Brain microvascular endothelial cell (primary cell): ENCODE results near the gene USP15.

Experiments
- DNase-seq: peaks from one replicate; pipeline ENCODE4 v3.0.0-alpha.2; 2020
- H3K27ac ChIP-seq: fragments of 250-450 bp; sonication (Bioruptor Pico); 2 replicates; pipeline ENCODE4 v1.5.1; 2020; ENCODE audit warnings: mild to moderate bottlenecking, moderate library complexity
- H3K27me3 ChIP-seq: fragments of 250-450 bp; sonication (Bioruptor Pico); replicated peaks from 2 replicates; pipeline ENCODE4 v1.5.1; 2020; ENCODE audit warnings: mild to moderate bottlenecking
- H3K36me3 ChIP-seq: fragments of 250-450 bp; sonication (Bioruptor Pico); replicated peaks from 2 replicates; pipeline ENCODE4 v1.5.1; 2020; ENCODE audit warnings: mild to moderate bottlenecking
- H3K4me3 ChIP-seq: 2 replicates; pipeline ENCODE4 v1.5.1; 2011; ENCODE audit warnings: low read depth, mild to moderate bottlenecking, control low read depth, low read length, moderate library complexity
- CTCF ChIP-seq: IDR thresholded peaks from 2 replicates; pipeline ENCODE4 v1.5.1; 2011; ENCODE audit warnings: low read depth, mild to moderate bottlenecking, moderate library complexity, low read length, control low read depth, inconsistent platforms; ENCODE audit errors: missing control alignments
- in situ Hi-C: cut with HindIII; loops from 2 replicates; pipeline ENCODE4 v1.10.0; 2017; ENCODE audit warnings: low sequenced_read_pairs, low pct_ligation_motif_present

The USP15 gene

GRCh38 chr12:62371661-62372060 lies 111.5 kb downstream of the USP15 start:
- no peak for DNase-seq
- H3K27me3 ChIP-seq, result no peaks in the 10 kb centered on the region
- H3K4me3 ChIP-seq, result no peak overlapping the region
- no peak overlapping the region for H3K27ac ChIP-seq
- in situ Hi-C loops, result no loop called here
- no peak for TF ChIP-seq CTCF
- no peaks in the 10 kb centered on the region for H3K36me3 ChIP-seq

DNA sequence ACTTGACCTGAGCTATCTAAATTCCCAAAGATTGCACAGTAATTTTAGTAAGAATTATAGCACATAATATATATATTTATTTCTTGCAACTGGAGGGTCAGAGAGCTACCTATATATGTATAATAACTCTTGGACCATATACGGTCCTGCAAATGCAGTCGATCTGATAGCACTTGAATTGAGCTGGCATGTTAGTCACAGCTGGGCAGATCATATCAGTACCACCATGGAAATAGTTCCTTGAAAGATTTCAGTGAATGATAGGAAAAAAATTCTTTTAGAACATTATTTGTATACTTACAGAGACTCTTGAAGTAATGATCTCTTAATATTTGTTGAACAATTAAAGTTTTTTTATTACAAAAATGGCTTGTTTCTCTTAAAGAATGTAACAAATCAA lies 111.9 kb downstream of the USP15 start:
- no peak for DNase-seq
- no peak overlapping the region for H3K27ac ChIP-seq
- in situ Hi-C loops, result no loop called here
- H3K27me3 ChIP-seq, result no peaks in the 10 kb centered on the region
- no peaks in the 10 kb centered on the region for H3K36me3 ChIP-seq
- no peak overlapping the region for H3K4me3 ChIP-seq
- no peak for TF ChIP-seq CTCF

- in situ Hi-C loops, result no loop called here
- no peak for DNase-seq
Observed at GRCh38 chr12:62372825-62373224, 112.6 kb downstream of the USP15 start.

DNA sequence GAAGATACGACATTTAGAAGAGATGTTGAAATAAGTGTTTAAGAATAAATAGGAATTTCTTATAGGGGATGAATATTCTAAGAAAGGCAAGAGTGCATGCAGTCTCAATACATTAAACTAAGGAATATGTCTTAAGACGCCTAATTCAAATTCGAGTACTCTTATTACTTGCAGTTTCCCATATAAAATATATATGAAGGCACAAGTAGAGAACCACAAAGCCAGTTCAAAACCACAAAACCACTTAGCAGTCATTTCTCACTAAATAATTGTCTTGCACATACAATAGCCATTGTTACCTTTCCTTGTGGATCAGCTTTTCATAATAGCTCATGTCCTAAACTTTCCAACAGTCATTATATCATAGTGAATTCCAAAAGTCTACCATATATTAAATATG lies 115.4 kb downstream of the USP15 start:
- Histone ChIP-seq H3K27me3 (no peaks in the 10 kb centered on the region), H3K27ac (no peak overlapping the region), H3K36me3 (no peaks in the 10 kb centered on the region), H3K4me3 (no peak overlapping the region)
- no peak for DNase-seq
- in situ Hi-C loops, result no loop called here
- TF ChIP-seq CTCF, result no peak

More at GRCh38 chr12:62372825-62373224, 112.6 kb downstream of the USP15 start:
- Histone ChIP-seq H3K36me3 (no peaks in the 10 kb centered on the region), H3K27me3 (no peaks in the 10 kb centered on the region), H3K27ac (no peak overlapping the region), H3K4me3 (no peak overlapping the region)
- TF ChIP-seq CTCF, result no peak

DNA sequence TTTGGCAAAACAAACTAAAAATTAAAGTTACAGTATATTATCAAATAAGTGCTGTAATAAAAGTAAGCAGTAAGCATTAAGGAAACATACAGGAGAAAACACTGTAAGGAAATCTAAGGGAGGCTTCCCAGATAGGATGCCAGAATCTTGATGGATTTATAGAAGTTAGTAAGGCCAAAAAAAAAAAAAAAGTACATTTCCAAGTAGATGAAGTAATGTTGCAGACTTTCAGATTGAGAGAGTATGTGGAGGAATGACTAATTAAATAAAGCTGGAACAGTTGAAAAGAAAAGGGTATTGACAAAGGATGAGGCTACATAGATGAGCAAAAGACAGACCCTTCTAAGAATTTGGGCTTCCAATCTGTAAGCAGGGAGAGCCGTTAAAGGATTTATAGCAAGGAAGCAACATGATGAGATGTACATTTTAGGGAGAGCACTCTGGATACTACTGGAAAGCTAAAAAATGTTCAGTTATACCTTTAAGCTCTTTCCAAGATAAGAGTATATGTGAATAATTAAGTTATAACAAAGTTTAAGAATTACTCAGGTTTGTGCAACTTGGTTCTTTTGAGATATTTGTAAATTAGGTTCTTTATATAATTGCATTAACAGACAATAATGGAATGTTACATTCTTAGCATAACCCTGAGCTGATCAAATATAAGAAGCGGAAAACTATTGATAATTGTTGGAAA lies 119.0 kb downstream of the USP15 start:
- no peak for TF ChIP-seq CTCF
- in situ Hi-C loops, result no loop called here
- H3K36me3 ChIP-seq, result peaks cover 3% of the 10 kb centered on the region
- no peak overlapping the region for H3K4me3 ChIP-seq
- DNase-seq, result no peak
- H3K27ac ChIP-seq, result no peak overlapping the region
- no peaks in the 10 kb centered on the region for H3K27me3 ChIP-seq

GRCh38 chr12:62379723-62380045 lies 119.5 kb downstream of the USP15 start:
- Histone ChIP-seq H3K27ac (no peak overlapping the region), H3K36me3 (peaks cover 3% of the 10 kb centered on the region), H3K27me3 (no peaks in the 10 kb centered on the region), H3K4me3 (no peak overlapping the region)
- DNase-seq, result no peak
- in situ Hi-C loops, result no loop called here
- TF ChIP-seq CTCF, result no peak
